Sigmoid colon (tissue), 7 donors: ENCODE results near the gene TAGLN2. TPM values are rescaled to one million over a fixed set of nuclear protein-coding genes. Genes with fewer than 3 reads are reported as not detected.

Experiments used
- DNase-seq: peaks from one replicate; pipeline ENCODE4 v3.0.0-alpha.2; 2019
- H3K27ac ChIP-seq, 4 donors: fragments of 200-600 bp; sonication (generic); one replicate each; pipeline ENCODE4 v1.5.1; 2016 to 2019; ENCODE audit warnings: mild to moderate bottlenecking in 1 of 4
- H3K27me3 ChIP-seq, 3 donors: fragments of 200-600 bp; sonication (generic); one replicate each; pipeline ENCODE4 v1.5.1; 2019; ENCODE audit warnings: mild to moderate bottlenecking in 1 of 3
- H3K36me3 ChIP-seq, 4 donors: fragments of 200-600 bp; sonication (generic); one replicate each; pipeline ENCODE4 v1.5.1; 2016 to 2019
- H3K4me1 ChIP-seq, 4 donors: fragments of 200-600 bp; sonication (generic); one replicate each; pipeline ENCODE4 v1.5.1; 2017 to 2019
- H3K4me3 ChIP-seq, 4 donors: fragments of 200-600 bp; sonication (generic); one replicate each; pipeline ENCODE4 v1.5.1; 2017 to 2019; ENCODE audit warnings: mild to moderate bottlenecking in 2 of 4, moderate library complexity in 1 of 4
- H3K9me3 ChIP-seq, 4 donors: fragments of 200-600 bp in 3 of 4; sonication (generic) in 3 of 4; one replicate each; pipeline versions ENCODE4 v1.5.1 to v1.6.1; 2013 to 2019
- EP300 ChIP-seq, 4 donors: sonication (generic); formaldehyde crosslinking; IDR thresholded peaks; one replicate each; pipeline ENCODE4 v1.6.1; 2017; ENCODE audit warnings: antibody characterized with exemption in 4 of 4
- POLR2A ChIP-seq, 2 donors: fragments of 450-650 bp; IDR thresholded peaks; one replicate each; pipeline ENCODE4 v1.6.1; 2016; ENCODE audit warnings: antibody characterized with exemption in 2 of 2, mild to moderate bottlenecking in 2 of 2, moderate library complexity in 2 of 2
- POLR2AphosphoS5 ChIP-seq, 4 donors: sonication (generic); formaldehyde crosslinking; IDR thresholded peaks; one replicate each; pipeline ENCODE4 v1.6.1; 2017; ENCODE audit warnings: antibody characterized with exemption in 4 of 4
- WGBS, 2 donors: extraction: QIAGEN DNeasy Blood & Tissue Kit; methylation state at CpG; one replicate each; pipeline ENCODE4 v1.1.7; 2013; 5-methylcytosine and 5-hydroxymethylcytosine counted together
- intact Hi-C: fragments of 100-400 bp; cut with DNase I; formaldehyde crosslinking; loops from one replicate; pipeline ENCODE4 v1.15.1; 2023
- polyA plus RNA-seq, 3 donors: library from polyadenylated mRNA; stranded (reverse); fragments of 200-250 nt; gene quantifications; one replicate each; pipeline ENCODE4 v1.2.3, GENCODE V29; 2013
- total RNA-seq, 4 donors: library from RNA; depleted of rRNA; stranded (reverse); fragments of >200 nt; gene quantifications; one replicate each; pipeline ENCODE4 v1.1.0, GENCODE V29; 2016
- TF ChIP-seq, protein P1 (sequence below), 4 experiments: fragments of 450-650 bp in 3 of 4; fragments of 200-600 bp in 1 of 4; IDR thresholded peaks; one replicate each; pipeline ENCODE4 v1.5.1; 2016 to 2019; ENCODE audit warnings: antibody characterized with exemption in 4 of 4, mild to moderate bottlenecking in 3 of 4, moderate library complexity in 2 of 4
- donor health status: healthy with polysubstance abuse.
- donor health status: Bipolar disorder and iron deficiency.
- donor health status: healthy.

Gene TAGLN2
- total and polyA plus RNA-seq, 7 donors, result 88.8 to 770 (median 109) TPM

DNA sequence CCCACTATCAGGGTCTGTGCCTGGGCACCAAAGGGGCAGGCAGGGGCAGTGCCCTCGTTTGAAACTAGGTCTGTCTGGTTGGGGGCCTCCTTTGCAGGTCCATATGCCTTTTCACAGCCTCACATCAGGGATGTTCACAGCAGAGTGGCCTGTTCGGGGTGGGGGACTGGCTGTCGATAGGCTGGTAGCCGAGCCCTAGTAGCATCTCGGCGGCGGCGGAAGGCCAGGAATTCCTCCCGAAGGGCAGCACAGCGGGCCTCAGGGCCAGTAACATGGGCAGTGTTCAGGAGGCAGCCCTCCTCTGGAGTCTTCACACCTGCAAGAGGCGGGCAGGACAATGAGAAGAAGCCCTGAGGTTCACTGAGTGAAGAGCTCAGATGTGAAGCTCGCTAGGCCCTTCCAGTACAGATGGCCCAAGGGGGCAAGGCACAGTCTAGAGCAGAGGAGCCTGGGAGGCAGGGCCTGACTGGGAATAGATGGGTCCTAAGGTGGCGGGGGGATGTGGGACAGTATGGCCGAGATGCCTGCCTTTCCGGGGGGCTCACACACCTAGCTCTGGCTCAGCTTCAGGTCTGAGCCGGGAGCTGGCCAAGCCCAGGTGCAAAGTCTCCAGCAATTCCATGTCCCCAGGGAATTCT is 2.0 kb upstream of the TAGLN2 start:
- H3K27me3 ChIP-seq, result no peaks in the 10 kb centered on the region
- no peaks in the 10 kb centered on the region for H3K36me3 ChIP-seq
- intact Hi-C loops, result loop anchor here (10.0 kb wide), 1 partner anchor 143 kb away; the partner anchor contains the start of gene DUSP23
- no peak overlapping the region for H3K27ac ChIP-seq
- WGBS, 2 donors, result 82 to 89% methylated on average over 16 of the region's 16 CpGs
- H3K9me3 ChIP-seq, result no peaks in the 10 kb centered on the region
- peaks cover 0 to 35% (median 25%) of the 10 kb centered on the region in 4 donors for H3K4me1 ChIP-seq
- TF ChIP-seq EP300 (IDR thresholded peaks at IDR 0.05), result no peak
- no peak for TF ChIP-seq POLR2A (IDR thresholded peaks at IDR 0.05)
- no peak for TF ChIP-seq POLR2AphosphoS5 (IDR thresholded peaks at IDR 0.05)
- TF ChIP-seq, protein P1, sequence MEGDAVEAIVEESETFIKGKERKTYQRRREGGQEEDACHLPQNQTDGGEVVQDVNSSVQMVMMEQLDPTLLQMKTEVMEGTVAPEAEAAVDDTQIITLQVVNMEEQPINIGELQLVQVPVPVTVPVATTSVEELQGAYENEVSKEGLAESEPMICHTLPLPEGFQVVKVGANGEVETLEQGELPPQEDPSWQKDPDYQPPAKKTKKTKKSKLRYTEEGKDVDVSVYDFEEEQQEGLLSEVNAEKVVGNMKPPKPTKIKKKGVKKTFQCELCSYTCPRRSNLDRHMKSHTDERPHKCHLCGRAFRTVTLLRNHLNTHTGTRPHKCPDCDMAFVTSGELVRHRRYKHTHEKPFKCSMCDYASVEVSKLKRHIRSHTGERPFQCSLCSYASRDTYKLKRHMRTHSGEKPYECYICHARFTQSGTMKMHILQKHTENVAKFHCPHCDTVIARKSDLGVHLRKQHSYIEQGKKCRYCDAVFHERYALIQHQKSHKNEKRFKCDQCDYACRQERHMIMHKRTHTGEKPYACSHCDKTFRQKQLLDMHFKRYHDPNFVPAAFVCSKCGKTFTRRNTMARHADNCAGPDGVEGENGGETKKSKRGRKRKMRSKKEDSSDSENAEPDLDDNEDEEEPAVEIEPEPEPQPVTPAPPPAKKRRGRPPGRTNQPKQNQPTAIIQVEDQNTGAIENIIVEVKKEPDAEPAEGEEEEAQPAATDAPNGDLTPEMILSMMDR (IDR thresholded peaks at IDR 0.05), result no peak
- DNase-seq, result no peak
- H3K4me3 ChIP-seq, result no peak overlapping the region

DNA sequence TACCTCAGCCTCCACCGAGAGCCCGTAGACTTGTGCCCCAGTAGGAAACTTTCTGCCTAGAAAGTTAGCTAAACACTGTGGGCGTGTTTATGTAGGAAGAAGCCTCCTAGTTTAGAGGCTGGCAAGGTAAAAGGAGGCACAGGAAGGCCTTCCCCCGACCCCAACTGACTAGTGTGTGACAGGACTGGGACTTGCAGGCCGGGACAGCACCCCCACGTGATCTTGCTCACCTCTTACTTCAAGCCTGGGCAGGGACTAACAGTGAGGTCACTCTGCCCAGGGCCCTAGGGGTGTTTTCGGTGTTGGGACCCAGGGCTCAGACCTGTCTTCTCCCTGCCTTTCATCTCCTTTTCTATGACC is 392 bp upstream of the TAGLN2 start:
- H3K27me3 ChIP-seq, result no peaks in the 10 kb centered on the region
- H3K36me3 ChIP-seq, result peaks cover 0 to 2% (median under 1%) of the 10 kb centered on the region in 4 donors
- peak; percentile 80 for DNase-seq
- TF ChIP-seq POLR2AphosphoS5 (IDR thresholded peaks at IDR 0.05) (no peak), EP300 (IDR thresholded peaks at IDR 0.05) (no peak), POLR2A (IDR thresholded peaks at IDR 0.05) (no peak)
- TF ChIP-seq, protein P1 (IDR thresholded peaks at IDR 0.05), result no peak
- peaks cover 0 to 42% (median 34%) of the 10 kb centered on the region in 4 donors for H3K4me1 ChIP-seq
- H3K4me3 ChIP-seq, result peak overlapping the region; percentile 70 to 80 (median 76)
- H3K27ac ChIP-seq, result peak overlapping the region; percentile 86 to 98 (median 95)
- 9 to 11% methylated on average over 7 of the region's 7 CpGs for WGBS, 2 donors
- H3K9me3 ChIP-seq, result no peaks in the 10 kb centered on the region
- intact Hi-C loops, result loop anchor here (2.0 to 10.0 kb wide), 2 partner anchors 71 to 141 kb away; partner anchors contain the start of gene DUSP23

DNA sequence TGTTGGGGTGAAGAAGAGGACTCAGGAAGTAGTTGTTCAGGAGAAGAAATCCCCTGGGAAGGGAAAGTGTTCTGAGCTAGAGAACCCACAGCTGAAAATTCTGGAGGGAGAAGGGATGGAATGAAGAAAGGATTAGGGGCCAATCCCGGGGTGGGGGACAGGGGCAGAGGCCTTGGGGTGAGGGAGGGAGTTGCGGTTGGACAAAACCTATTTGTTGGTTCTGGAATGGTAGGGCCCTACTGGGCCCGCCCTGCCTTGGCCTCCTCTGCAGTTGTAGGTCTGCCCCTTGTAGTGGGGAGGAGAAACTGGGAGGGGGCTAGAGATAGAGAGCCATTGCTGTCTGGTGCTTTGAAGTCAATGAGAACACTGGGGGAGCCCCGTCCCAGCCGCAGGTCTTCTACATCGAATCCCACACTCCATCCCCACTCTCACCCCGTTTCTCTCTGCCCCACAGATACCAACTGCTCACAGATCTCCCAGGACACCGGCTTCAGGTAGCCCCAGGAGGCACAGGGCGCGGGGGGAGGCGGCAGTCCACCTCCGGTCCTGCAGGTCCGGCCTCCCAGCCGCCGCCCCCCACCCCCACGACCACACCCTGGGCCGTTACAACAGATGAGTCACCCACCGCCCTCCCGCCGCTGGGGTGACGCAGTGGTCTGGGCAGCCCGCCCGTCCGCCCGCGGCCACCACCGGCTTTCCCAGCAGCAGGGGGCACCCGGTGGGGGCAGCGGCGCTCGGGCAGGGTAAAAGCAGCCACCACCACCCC is 1.1 kb downstream of the TAGLN2 start:
- 0 to 1% methylated on average over 31 of the region's 31 CpGs for WGBS, 2 donors
- H3K9me3 ChIP-seq, result no peaks in the 10 kb centered on the region
- H3K4me3 ChIP-seq, result peak overlapping the region; percentile 70 to 80 (median 76)
- H3K4me1 ChIP-seq, result peaks cover 0 to 52% (median 36%) of the 10 kb centered on the region in 4 donors
- intact Hi-C loops, result loop anchor here (2.0 to 10.0 kb wide), 2 partner anchors 69 to 139 kb away; partner anchors contain the start of gene DUSP23
- H3K27ac ChIP-seq, result peak overlapping the region; percentile 86 to 98 (median 95)
- peaks cover 1 to 17% (median 9%) of the 10 kb centered on the region in 4 donors for H3K36me3 ChIP-seq
- TF ChIP-seq, protein P1 (IDR thresholded peaks at IDR 0.05), result no peak
- TF ChIP-seq EP300 (IDR thresholded peaks at IDR 0.05), result peak in 1 of 4 donors; percentile 55
- TF ChIP-seq POLR2A (IDR thresholded peaks at IDR 0.05), result peak; percentile 29 to 54
- peak; percentile 61 to 84 (median 72) for TF ChIP-seq POLR2AphosphoS5 (IDR thresholded peaks at IDR 0.05)
- no peaks in the 10 kb centered on the region for H3K27me3 ChIP-seq
- DNase-seq, result peak; percentile 96

DNA sequence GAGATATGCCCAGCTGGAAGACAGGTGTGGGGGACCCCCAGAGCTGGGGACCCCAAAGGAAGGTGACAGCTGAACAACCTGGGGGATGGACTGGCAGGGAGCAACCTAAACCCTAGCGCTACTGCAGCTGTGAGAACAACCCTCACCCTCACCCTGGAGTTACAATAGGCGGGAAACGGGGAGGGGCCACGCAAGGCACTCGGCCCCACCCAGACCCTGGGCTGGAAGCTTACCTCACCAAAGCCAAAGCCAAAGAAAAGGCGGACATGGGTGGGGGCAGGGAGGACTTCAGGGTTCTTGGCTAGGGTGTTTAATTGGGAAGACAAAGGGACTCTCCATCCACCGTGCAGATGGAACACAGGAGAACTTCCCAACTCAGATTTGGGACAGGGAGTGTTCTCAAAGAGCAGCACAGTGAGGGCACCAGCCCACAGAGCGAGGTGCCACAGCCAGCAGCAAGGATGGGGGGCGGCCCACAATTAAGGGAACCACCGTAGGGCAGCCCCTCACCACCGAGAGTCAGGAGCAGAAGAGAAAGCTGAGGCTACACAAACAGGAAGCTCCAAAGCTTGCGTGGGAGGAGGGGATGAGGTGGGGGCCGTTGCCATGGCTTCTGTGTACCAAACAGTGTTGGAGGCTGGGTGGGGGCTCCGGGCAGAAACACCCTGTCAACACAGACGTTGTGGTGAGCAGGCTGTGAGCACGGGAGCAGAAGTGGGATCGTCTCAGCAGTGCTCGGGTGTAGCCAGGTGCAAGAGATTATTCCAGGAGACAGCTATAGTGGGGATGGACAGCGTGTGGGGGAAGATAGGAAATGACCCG is 1.9 kb downstream of the TAGLN2 start:
- 1% methylated on average over 20 of the region's 20 CpGs for WGBS, 2 donors
- H3K4me3 ChIP-seq, result peak overlapping the region; percentile 70 to 80 (median 76)
- peak overlapping the region; percentile 86 to 98 (median 95) for H3K27ac ChIP-seq
- DNase-seq, result peak; percentile 91
- H3K4me1 ChIP-seq, result peaks cover 0 to 53% (median 36%) of the 10 kb centered on the region in 4 donors
- H3K9me3 ChIP-seq, result no peaks in the 10 kb centered on the region
- intact Hi-C loops, result loop anchor here (2.0 to 10.0 kb wide), 2 partner anchors 69 to 139 kb away; partner anchors contain the start of gene DUSP23
- TF ChIP-seq EP300 (IDR thresholded peaks at IDR 0.05), result peak in 1 of 4 donors; percentile 33
- TF ChIP-seq, protein P1 (IDR thresholded peaks at IDR 0.05), result no peak
- TF ChIP-seq POLR2AphosphoS5 (IDR thresholded peaks at IDR 0.05), result peak; percentile 57 to 82 (median 66)
- TF ChIP-seq POLR2A (IDR thresholded peaks at IDR 0.05), result no peak
- H3K36me3 ChIP-seq, result peaks cover 8 to 25% (median 17%) of the 10 kb centered on the region in 4 donors
- H3K27me3 ChIP-seq, result no peaks in the 10 kb centered on the region
